RKO (cell line): Measurements from ENCODE around the gene CHST8.

Experiments
- DNase-seq: peaks from one replicate; pipeline ENCODE4 v3.0.0-alpha.2; 2016; ENCODE audit warnings: low spot score

The CHST8 gene

DNA sequence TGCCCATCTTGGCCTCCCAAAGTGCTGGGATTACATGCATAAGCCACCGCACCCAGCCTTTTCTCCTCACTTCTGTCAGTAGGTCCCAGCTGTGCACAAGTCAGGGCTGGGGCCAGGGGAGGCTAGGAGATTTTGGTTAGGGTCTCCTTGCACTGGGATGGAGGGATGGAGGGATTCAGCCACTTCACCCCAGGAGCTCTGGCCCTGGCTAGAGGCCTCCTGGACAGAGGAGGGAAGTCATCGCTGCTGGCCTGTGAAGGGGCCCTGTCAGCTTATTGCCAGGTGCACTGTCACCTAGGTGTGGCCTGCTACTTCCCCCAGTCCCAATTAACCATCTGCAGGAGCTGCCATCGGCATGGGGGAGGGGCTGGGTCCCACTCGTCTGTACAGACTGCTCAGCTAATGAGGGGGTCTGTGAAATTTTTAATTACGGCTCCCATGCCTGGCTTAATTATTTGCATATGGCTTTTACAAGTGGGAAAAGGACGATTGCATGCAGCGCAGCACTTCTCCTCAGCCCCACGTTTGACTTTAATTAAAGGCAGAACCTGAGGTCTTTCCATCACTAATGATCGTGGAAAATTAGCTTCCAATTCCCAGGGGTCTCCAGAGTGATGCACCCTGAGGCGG is 52.4 kb downstream of the CHST8 start:
- DNase-seq: no peak

DNA sequence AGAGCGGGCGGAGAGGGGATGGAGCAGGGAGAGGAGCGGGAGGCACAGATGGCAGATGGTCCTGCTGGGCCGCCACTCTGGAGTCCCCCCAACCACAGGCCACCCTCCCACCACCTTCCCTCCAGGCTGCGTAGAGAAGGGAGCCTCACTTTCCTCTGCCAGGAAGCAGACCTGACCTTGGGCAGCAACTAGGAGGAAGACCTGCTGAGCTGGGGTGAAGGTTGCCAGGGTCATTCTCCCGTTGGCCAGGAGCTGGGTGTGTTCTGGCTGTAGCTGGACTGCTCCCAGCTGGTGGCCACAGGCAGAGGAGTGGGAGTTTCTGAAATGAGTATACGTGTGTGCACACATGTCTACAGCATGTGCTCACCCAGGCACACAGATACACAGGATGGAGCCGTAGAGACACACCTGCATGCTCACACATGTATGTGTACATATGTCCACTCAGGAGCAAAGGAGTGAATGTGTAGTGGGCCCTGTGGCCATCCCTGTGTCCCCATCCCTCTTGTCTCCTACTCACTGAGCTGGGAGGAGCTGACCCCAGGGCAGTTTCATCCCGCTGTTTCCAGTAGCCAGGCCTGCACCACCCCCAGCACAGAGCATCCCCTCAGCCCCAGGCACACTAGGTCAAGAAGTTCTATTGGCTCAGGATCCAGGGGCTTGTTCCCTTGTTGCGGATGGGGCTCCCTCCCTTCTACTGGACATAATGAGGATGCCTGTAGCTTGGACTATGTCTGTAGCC is 53.0 kb downstream of the CHST8 start:
- DNase-seq: no peak

DNA sequence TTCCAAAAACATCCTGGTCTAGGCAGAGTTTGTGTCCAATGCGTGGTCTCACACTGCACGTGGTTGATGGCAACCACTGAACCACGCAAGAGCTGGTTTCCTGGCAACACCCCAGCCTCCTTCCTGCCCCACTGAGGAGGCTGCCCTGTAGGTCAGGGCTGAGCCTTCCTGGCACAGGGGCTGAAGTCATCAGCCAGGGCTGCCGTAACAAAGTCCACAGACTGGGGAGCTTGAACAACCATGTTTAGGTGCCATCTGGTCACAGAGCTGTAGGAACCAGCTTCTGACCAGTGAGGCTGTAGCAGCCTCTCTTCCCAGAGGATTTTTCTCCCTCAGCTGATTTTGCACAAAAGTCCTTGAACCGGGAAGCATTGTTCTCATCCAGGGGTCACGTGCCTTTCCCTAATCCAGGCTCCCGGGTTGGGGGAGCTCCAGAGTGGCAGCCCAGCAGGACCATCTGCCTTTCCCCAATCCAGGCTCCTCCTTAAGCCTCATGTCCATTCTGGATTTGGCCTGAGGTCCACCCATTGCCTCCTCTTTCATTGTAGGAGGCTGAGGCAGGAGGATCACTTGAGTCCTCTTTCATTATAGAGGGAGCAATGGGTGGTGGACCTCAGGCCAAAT is 53.9 kb downstream of the CHST8 start:
- DNase-seq: no peak

DNA sequence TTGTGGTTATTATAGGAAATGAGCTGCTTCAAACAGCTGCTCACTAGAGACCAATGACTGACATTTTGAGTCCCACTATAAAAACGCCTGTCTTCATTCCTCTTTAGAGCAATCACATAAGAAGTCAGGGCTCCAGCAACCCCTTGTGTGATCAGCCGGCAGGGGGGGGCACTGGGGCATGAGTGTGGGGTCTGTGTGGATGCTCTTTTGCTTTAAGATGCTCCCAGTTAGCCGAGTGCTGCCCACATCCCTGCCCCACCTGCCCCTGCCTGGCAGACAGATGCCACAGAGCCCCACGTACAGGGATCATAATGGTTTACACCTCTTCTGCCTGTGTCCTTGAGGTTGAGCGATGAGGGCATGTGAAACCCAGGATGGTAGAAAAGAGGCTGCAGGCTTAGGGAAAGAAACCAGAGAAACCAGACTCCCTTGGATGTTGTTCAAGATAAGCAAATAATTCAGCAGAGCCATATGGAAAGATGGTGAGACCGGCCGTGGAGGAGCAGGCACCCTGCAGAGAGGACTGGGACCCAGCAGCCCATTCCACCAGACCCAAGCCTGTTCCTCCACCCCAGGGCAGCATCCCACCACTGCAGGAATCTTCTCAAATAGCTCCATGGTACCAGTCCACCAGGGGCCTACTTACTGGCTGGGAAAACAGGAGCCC is 55.4 kb downstream of the CHST8 start:
- DNase-seq: no peak

DNA sequence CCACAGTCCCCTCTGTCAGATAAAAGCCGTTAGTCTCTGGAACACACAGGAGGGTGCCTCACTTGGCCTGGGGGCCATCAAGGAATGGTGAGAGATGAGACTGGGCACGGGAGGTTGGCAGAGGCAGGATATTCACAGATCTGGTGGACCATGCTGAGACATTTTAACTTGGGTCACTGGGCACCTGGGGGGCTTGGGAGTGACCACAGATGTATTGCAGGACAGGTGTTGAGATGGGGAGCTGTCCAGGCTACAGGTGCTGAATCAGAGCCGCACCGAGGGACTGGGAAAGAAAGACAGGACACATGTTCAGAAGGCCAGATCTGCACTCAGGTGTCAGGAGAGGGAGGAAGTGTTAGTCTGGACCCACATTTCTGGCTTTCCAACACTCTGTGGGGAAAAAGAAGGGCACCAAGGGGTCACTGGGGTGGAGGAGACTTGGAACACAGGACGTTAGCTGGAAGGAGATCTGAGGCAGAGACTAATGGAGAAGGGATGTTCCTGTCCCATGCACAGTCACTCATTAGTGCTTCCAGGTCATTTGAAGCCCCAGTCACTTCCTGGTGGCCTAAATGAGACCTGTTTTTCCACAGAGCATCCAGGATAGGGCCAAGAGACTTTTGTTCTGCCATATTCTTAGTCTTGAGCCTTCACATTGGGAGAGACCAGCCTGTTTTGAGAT is 56.1 kb downstream of the CHST8 start:
- no peak for DNase-seq

DNA sequence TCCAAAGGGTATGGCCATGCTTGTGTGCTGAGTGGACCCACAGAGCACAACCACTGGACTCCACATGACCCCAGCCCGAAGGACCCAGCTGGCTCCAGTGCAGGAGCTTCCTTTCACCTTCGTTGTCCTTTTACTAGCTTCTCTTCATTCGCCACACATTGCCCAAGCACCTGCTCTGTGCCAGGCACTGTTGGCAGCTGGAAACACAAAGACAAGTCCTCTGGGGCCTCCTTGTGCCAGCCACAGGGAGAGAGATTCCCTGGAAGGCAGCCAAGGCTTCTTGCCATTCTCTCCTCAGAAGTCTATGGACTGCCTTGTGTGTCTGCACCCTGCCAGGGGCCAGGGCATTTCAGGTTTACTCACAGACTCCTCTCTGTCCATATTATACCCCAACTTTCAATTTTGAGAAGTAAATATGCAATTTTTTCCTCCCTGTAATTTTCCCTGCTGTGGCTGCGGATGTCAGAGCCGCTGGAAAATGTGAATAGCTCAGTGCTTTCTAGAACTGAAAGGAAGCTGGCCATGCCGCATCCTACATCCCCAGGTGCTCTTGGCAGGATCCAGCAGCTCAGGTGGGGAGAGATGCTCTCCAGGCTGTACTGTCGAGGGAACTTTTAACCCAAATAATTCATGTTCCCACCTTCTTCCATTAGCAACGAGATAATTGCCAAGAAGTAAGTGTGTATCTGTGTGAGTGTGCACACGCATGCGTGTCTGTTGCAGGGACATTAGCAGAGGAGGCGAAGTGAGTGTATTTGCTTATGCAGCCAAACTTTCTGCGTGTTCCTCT is 57.2 kb downstream of the CHST8 start:
- DNase-seq: no peak

DNA sequence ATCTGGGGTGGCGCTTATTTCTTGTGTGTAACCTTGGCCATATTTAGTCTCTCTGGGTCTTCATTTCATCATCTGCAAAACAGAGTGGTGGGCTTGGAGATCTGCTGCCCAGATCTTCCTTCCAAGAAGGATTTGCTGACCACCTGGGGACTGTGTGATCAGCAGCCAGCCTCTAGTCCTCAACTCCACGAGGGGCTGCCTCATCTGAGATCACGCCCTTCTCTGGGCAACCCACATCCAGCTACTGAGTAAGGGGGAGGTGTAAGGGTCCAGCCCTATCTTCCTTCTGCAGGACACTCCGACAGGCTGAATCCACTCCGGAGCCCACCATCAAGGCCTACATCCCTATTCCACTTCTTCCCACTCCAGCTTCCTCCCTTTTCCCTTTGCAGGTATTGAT is 57.9 kb downstream of the CHST8 start:
- DNase-seq: no peak

DNA sequence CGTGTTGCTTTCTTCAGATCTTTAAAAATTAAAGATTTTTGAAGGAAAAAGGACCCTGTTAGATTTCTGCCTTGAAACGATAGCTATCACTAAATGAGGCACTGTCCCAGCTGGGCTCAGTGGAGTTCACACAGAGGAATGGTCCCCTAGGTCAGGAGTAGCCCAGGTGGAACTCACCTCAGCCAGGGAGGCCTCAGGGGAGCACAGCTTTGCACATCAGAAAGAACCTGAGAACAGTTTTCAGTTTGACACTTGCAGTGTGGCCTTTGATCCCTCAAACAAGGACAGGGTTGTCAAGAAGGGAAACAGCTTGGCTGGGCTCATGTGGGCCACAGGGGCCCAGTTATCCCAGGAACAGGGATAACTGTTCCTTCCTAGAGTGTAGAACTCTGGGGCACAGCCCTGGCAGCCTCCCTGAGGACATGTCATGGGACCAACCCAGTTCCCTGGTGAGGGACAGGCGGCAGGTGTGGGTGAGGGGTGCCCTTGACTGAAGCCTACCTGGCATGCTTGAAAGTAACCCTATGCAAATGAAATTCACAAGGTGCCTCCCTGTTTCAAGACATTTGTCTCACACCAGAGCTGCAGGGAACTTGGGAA is 59.4 kb downstream of the CHST8 start:
- DNase-seq: no peak

DNA sequence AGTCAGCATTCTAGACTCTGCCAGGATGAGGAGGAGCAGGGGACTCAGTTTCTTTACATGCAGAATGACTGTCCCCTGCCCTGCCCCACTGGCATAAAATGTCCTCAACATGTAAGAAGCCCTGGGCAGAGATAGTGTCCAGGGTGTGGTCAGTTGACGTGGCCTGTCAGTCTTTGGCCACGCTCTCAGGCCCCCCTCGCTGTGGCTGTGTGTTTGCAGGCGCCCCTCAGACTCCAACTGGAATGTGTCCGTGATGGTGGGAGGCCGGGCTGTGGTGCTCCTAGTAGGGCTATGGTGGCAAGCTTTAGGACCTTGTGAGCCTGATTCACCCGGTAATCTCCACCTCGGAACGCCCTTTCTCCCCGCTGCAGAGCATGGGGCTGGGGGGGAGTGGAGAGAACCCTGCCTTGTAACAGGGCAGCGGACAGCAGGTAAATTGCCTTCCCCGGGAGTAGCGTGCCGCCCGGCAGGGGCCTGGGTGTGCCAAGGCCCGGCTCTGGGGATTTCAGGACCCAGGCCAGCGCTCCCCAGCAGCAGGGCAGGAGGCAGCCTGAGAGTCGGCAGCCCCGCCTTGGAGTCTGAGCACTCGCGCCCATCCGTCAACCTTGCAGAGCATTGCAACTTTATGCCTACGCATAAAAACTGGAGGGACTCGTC is 62.3 kb downstream of the CHST8 start:
- no peak for DNase-seq

DNA sequence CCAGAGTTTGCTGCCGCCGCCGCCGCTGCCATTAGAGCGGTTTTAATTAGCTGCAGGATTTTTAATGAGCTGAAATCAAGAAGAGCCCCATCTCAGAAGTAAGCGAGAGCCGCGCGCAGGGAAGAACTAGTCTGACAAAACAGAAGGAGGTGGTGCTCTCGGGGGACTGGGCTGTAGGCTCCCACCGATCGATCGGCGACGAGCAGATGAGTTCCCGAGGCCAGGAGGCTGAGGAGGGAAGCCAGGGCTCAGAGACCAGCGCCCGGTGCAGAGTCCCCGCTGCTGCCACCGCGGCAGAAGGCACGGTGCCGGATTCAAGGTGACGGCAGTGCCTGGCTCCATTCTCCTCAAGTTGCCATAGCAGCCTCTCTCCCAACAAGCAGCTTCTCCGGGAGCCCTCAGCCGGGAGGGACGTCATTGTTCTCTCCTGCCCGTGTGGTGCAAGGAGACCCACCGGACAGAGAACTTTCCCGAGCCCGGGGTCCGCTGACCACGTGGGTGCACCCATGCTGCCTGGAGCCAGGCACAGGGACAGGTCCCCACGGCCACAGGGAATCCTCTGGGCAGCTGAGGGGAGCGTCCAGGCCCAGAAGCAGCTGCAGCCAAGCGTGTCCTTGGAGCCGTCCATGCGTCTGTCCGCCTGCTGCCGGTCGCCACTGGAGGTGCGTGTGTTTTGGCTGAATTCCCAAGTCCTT is 62.9 kb downstream of the CHST8 start:
- no peak for DNase-seq

DNA sequence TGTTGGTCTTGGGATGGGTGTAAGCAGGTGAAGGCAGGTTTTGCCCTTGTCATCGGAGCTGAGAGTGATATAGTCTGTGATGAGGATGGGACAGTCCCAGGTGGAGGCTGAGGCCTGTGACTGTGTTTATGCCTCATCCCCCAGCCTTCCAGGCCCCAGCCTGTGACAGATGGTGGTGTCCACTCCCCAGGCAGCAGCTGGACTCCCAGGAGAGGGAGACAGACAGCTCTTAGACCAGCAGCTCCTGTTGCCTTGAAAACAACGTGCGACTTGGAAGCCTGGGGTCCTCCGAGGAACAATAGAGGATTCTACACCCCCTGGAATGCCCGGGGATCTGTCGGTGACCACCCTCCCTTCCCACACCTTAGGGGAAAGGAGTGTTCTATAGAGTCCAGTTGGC is 63.8 kb downstream of the CHST8 start:
- DNase-seq: no peak

DNA sequence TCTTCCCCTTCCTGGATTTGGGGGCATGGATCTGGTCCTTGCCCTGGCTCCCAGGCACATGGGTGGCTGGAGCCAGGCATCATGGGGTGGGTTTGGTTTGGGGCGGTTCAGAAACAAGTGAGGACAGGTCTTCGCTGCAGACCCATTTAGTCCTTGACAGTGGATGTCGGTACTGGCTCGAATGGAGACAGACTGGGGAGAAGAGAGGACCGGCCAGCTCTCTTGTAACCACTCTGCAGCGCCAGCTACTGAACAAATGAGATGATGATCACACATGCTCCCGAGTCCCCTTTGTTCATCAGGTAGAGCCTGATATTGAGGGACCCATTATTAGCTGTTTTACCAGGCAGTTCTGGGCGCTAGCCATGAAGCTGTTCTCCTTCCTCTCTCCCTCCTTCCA is 64.5 kb downstream of the CHST8 start:
- DNase-seq: no peak

DNA sequence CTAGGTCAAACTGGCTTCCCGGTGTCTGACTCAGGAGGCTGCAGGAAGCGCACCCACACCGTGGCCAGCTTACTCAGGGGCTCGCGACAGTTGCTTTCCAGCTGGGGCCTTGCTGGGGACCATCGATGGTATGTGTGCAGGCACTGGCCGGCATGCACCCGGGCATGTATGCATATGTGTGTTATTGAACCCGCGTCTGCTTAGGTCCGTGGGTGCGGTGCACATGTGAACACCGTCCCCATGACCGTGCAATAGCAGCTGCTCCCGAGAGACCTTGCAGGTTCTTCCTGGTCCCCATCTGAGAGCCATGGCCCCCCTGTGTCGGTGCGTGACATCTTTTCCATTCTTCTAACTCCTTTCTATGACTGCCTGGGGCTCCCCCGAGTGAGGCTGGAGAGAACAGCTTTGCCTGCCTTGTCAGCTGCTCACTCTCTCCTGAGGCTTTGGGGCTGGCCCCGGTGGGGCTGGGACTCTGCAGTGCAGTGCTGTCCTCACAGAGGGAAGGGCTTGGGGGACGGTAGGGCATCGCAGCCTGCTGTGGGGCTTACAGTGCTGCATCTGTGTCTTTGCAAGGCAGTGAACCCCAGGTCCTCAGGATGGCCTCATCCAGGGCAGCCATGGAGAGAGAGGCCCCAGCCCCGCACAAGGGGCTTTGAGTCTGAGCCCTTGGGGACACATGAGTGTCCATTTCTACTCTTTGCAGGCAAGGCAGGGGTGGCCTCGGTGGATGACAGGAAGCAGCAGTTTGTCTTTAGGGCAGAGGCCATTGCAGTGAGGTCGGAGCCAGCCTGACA is 65.1 kb downstream of the CHST8 start:
- DNase-seq: no peak

DNA sequence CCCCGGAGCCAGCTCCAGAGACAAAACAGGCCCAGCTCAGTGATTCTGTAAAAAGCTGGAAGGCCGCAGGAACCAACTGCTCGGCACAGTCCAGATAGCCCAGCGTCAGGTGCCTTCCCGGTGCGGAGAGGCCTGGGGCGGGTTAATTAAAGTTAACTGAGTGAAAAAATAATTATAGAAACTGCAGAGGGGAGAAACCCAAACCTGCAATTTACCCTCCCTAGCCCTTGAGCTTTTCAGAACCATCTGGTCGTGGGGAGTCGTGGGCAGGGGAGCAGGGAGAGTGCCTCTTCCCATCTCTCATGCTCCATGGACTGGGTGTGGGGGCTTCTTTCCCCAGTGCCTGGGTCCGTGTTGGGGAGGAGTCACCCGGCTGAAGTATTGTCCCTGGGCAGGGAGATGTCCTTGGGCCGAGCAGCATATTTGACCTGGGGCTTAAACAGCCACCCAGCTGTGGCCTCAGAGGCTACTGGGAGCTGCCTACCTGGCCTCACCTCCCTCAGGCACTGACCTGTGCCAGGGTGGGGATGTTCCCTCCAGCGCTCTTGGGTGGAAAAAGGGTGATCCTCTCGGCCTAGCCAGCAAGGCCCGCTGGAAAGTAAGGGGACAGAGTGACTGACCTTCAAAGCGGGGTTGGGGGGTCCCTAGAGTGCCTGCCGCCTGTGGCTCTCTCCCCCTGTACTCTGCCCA is 65.9 kb downstream of the CHST8 start:
- DNase-seq: no peak

DNA sequence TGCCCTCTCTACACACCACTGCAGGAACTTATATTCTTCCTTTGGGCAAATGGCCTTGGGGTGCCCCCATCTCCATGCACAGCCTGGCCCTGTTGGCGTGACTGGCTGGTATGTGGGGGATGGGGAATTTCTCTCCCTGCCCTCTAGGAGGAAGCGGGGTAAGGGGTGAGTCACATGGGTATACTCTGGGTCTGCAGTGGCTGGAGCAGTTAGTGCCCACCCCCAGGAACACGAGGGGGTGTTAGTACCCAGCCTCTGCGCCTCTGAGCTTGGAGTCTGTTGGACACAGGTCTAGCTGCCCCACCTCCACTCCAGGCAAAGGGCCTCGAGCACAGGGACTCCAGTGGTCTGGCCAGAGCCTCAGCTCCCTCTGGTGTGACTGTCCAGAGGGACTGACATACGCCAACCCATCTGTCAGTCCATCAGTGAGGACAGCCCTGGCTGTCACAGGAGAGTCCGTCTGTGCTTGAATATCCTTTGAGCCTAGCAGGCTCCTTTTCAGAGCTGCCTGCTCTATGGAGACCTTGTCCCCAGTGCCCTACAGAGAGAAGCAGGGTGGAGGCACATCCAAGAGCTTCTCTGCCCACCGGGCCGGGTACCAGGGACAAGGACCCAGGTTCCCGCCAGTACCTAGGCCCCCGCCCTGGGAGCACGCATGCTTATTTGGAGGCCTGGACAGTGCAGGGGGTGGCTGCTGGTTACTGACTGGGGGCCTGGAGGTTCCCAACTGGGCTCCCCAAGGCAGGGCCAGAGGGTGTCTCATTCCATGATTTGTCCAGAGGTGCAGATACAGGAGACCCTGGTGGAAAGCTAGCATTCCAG is 66.6 kb downstream of the CHST8 start:
- DNase-seq: no peak

DNA sequence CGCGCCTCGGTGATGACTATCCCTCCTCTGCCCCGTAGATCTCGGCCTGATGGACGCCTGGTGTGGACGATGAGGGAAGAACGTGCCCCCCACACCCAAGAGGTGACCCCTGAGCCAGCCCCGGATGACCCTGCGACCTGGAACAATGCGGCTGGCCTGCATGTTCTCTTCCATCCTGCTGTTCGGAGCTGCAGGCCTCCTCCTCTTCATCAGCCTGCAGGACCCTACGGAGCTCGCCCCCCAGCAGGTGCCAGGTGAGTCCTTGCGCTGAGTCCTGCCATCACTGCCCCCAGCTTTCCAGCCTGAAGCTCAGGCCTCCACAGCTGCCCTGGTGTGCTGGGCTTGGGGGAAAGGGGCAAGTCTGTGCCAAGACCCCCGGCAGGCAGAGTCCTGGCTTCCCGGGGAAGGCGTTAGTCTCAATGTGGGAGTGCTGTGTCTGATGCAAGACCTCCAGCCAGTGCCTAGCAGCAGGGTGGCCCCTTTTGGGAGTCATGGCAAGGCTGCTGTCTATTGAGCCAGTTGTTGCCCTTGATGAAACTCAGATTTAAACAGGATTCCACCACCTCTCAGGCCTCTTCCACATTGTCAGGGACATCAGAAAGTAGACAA is 67.5 kb downstream of the CHST8 start:
- DNase-seq: no peak

DNA sequence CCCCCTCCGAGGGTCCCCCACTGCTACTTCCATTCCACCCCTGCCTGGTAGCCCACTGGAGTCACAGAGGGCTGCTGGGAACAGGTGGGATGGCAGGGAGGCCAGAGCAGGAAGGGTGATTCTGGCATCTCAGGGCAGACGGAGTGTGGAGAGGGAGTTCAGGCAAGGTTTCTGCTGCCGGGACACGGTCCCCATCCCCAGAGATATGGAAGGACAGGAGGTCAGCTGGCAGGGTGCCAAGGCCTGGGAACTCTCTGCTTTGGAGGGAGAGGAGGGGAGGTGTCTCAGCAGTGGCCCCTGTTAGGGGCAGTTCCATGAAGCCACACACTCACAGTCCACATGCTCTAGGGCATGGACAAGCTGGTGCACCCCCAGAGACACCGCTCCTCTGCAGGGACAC is 68.1 kb downstream of the CHST8 start:
- DNase-seq: no peak
